ENCODE results near the gene MFN2.

DNA sequence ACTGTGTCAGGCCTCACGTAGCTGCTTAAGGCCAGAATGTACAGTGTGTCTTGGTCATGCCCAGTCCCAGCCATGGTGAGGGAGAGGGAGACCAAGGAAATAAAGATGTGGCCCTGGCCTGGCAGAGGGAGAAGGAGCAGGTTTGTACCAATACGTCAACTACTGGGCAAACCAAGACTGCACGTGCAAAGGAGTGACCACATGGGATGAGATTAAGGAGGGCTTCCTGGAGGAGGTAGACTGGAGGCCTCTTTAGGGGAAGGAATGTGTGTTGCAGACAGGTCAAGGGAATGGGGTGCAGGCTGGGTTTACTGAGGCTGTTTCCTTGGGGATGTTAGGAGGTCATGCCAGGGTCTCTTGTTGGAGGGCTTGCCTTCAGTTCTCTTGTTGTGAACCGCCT lies 38.0 kb upstream of the MFN2 start:
- TF ChIP-seq POLR2AphosphoS5 (IDR thresholded peaks at IDR 0.05; ENCODE audit: low read depth) (no peak), EZH2phosphoT487 (IDR thresholded peaks at IDR 0.05; ENCODE audit: unreplicated experiment) (no peak), EZH2 (IDR thresholded peaks at IDR 0.05; ENCODE audit: low read depth, unreplicated experiment) (no peak), JUNB (IDR thresholded peaks at IDR 0.05; ENCODE audit: unreplicated experiment) (no peak), CREB1 (CRISPR knock-in tag; IDR thresholded peaks at IDR 0.05; ENCODE audit: low read depth) (no peak), NANOG (IDR thresholded peaks at IDR 0.05; ENCODE audit: borderline replicate concordance) (no peak)
- TF ChIP-seq, protein P1, sequence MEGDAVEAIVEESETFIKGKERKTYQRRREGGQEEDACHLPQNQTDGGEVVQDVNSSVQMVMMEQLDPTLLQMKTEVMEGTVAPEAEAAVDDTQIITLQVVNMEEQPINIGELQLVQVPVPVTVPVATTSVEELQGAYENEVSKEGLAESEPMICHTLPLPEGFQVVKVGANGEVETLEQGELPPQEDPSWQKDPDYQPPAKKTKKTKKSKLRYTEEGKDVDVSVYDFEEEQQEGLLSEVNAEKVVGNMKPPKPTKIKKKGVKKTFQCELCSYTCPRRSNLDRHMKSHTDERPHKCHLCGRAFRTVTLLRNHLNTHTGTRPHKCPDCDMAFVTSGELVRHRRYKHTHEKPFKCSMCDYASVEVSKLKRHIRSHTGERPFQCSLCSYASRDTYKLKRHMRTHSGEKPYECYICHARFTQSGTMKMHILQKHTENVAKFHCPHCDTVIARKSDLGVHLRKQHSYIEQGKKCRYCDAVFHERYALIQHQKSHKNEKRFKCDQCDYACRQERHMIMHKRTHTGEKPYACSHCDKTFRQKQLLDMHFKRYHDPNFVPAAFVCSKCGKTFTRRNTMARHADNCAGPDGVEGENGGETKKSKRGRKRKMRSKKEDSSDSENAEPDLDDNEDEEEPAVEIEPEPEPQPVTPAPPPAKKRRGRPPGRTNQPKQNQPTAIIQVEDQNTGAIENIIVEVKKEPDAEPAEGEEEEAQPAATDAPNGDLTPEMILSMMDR (conservative IDR thresholded peaks at IDR 0.05; ENCODE audit: low read depth in 2 of 2), result no peak
- TF ChIP-seq, protein P2, sequence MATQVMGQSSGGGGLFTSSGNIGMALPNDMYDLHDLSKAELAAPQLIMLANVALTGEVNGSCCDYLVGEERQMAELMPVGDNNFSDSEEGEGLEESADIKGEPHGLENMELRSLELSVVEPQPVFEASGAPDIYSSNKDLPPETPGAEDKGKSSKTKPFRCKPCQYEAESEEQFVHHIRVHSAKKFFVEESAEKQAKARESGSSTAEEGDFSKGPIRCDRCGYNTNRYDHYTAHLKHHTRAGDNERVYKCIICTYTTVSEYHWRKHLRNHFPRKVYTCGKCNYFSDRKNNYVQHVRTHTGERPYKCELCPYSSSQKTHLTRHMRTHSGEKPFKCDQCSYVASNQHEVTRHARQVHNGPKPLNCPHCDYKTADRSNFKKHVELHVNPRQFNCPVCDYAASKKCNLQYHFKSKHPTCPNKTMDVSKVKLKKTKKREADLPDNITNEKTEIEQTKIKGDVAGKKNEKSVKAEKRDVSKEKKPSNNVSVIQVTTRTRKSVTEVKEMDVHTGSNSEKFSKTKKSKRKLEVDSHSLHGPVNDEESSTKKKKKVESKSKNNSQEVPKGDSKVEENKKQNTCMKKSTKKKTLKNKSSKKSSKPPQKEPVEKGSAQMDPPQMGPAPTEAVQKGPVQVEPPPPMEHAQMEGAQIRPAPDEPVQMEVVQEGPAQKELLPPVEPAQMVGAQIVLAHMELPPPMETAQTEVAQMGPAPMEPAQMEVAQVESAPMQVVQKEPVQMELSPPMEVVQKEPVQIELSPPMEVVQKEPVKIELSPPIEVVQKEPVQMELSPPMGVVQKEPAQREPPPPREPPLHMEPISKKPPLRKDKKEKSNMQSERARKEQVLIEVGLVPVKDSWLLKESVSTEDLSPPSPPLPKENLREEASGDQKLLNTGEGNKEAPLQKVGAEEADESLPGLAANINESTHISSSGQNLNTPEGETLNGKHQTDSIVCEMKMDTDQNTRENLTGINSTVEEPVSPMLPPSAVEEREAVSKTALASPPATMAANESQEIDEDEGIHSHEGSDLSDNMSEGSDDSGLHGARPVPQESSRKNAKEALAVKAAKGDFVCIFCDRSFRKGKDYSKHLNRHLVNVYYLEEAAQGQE (IDR thresholded peaks at IDR 0.05; ENCODE audit: unreplicated experiment), result no peak
- TF ChIP-seq, protein P3, sequence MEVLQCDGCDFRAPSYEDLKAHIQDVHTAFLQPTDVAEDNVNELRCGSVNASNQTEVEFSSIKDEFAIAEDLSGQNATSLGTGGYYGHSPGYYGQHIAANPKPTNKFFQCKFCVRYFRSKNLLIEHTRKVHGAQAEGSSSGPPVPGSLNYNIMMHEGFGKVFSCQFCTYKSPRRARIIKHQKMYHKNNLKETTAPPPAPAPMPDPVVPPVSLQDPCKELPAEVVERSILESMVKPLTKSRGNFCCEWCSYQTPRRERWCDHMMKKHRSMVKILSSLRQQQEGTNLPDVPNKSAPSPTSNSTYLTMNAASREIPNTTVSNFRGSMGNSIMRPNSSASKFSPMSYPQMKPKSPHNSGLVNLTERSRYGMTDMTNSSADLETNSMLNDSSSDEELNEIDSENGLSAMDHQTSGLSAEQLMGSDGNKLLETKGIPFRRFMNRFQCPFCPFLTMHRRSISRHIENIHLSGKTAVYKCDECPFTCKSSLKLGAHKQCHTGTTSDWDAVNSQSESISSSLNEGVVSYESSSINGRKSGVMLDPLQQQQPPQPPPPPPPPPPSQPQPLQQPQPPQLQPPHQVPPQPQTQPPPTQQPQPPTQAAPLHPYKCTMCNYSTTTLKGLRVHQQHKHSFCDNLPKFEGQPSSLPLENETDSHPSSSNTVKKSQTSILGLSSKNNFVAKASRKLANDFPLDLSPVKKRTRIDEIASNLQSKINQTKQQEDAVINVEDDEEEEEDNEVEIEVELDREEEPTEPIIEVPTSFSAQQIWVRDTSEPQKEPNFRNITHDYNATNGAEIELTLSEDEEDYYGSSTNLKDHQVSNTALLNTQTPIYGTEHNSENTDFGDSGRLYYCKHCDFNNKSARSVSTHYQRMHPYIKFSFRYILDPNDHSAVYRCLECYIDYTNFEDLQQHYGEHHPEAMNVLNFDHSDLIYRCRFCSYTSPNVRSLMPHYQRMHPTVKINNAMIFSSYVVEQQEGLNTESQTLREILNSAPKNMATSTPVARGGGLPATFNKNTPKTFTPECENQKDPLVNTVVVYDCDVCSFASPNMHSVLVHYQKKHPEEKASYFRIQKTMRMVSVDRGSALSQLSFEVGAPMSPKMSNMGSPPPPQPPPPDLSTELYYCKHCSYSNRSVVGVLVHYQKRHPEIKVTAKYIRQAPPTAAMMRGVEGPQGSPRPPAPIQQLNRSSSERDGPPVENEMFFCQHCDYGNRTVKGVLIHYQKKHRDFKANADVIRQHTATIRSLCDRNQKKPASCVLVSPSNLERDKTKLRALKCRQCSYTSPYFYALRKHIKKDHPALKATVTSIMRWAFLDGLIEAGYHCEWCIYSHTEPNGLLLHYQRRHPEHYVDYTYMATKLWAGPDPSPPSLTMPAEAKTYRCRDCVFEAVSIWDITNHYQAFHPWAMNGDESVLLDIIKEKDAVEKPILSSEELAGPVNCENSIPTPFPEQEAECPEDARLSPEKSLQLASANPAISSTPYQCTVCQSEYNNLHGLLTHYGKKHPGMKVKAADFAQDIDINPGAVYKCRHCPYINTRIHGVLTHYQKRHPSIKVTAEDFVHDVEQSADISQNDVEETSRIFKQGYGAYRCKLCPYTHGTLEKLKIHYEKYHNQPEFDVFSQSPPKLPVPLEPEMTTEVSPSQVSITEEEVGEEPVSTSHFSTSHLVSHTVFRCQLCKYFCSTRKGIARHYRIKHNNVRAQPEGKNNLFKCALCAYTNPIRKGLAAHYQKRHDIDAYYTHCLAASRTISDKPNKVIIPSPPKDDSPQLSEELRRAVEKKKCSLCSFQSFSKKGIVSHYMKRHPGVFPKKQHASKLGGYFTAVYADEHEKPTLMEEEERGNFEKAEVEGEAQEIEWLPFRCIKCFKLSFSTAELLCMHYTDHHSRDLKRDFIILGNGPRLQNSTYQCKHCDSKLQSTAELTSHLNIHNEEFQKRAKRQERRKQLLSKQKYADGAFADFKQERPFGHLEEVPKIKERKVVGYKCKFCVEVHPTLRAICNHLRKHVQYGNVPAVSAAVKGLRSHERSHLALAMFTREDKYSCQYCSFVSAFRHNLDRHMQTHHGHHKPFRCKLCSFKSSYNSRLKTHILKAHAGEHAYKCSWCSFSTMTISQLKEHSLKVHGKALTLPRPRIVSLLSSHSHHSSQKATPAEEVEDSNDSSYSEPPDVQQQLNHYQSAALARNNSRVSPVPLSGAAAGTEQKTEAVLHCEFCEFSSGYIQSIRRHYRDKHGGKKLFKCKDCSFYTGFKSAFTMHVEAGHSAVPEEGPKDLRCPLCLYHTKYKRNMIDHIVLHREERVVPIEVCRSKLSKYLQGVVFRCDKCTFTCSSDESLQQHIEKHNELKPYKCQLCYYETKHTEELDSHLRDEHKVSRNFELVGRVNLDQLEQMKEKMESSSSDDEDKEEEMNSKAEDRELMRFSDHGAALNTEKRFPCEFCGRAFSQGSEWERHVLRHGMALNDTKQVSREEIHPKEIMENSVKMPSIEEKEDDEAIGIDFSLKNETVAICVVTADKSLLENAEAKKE (CRISPR knock-in tag; IDR thresholded peaks at IDR 0.05), result no peak
